ENCODE results near the gene TIGD7.

GRCh38 chr16:3268294-3268693 lies 36.9 kb downstream of the TIGD7 start:
- TF ChIP-seq CTCF (IDR thresholded peaks at IDR 0.05), result no peak
- no peak for TF ChIP-seq POLR2A (IDR thresholded peaks at IDR 0.05)
- no peak for TF ChIP-seq EP300 (IDR thresholded peaks at IDR 0.05)

Measured in tibial nerve (tissue), 4 donors.